K562 (cell line): ENCODE measurements around the gene MDH2. TPM values are rescaled to one million over a fixed set of nuclear protein-coding genes. Genes with fewer than 3 reads are reported as not detected.
A peak's percentile ranks its signal among the peaks of the same experiment; 100 is the strongest.

Experiments used
- CSDE1 ChIP-seq, 2 experiments: fragments of 450-650 bp; IDR thresholded peaks; 2 replicates each; pipeline ENCODE4 v1.6.1; 2016; ENCODE audit warnings: mild to moderate bottlenecking in 1 of 2
- JUNB ChIP-seq: fragments of 450-650 bp; formaldehyde crosslinking; conservative IDR thresholded peaks from 2 replicates; pipeline ENCODE4 v1.4.0; 2020; ENCODE audit warnings: mild to moderate bottlenecking
- KHSRP ChIP-seq: fragments of 450-650 bp; IDR thresholded peaks from 2 replicates; pipeline ENCODE4 v1.6.1; 2017
- MNT ChIP-seq, 2 experiments: fragments of 450-650 bp; conservative IDR thresholded peaks; 2 replicates each; pipeline ENCODE4 v1.6.1; 2017; ENCODE audit warnings: mild to moderate bottlenecking in 2 of 2, moderate library complexity in 2 of 2
- POLR2AphosphoS5 ChIP-seq: IDR thresholded peaks from 2 replicates; pipeline ENCODE4 v1.6.1; 2011; ENCODE audit warnings: mild to moderate bottlenecking, low read depth, low read length, moderate library complexity; ENCODE audit not compliant: control insufficient read depth, insufficient read depth
- PTTG1 ChIP-seq: fragments of 450-650 bp; IDR thresholded peaks from 2 replicates; pipeline ENCODE4 v1.6.1; 2016; ENCODE audit warnings: low read depth, mild to moderate bottlenecking, missing genetic modification characterization, missing compliant biosample characterization
- RBM17 ChIP-seq: fragments of 200-400 bp; formaldehyde crosslinking; IDR thresholded peaks from 2 replicates; pipeline ENCODE4 v1.6.1; 2017; ENCODE audit warnings: low read depth, mild to moderate bottlenecking, low read length, borderline replicate concordance
- SMARCA4 ChIP-seq: fragments of 450-650 bp; IDR thresholded peaks from 2 replicates; pipeline ENCODE4 v1.6.1; 2016
- ZBTB11 ChIP-seq, 3 experiments: fragments of 200-800 bp in 1 of 3; fragments of 250-450 bp in 1 of 3; fragments of 450-650 bp in 1 of 3; sonication (Bioruptor Pico) in 1 of 3; sonication (Bioruptor generic) in 1 of 3; formaldehyde crosslinking in 1 of 3; IDR thresholded peaks; 2 replicates each; pipeline versions ENCODE4 v1.6.1 to v1.8.0; 2016 to 2022; ENCODE audit warnings: mild to moderate bottlenecking in 2 of 3, missing genetic modification characterization in 2 of 3, missing compliant biosample characterization in 1 of 3, moderate library complexity in 1 of 3
- ZBTB5 ChIP-seq: fragments of 450-650 bp; IDR thresholded peaks from 2 replicates; pipeline ENCODE4 v1.6.1; 2017; ENCODE audit warnings: antibody characterized with exemption
- ZKSCAN8 ChIP-seq: fragments of 200-800 bp; sonication (Bioruptor generic); IDR thresholded peaks from 2 replicates; pipeline ENCODE4 v1.6.1; 2016; ENCODE audit warnings: missing genetic modification characterization, missing compliant biosample characterization
- ZNF239 ChIP-seq: fragments of 250-450 bp; sonication (Bioruptor Pico); IDR thresholded peaks from 2 replicates; pipeline ENCODE4 v1.4.0; 2020; ENCODE audit warnings: mild to moderate bottlenecking
- ZNF274 ChIP-seq: IDR thresholded peaks from 2 replicates; pipeline ENCODE4 v1.6.1; 2011; ENCODE audit warnings: low read depth, mild to moderate bottlenecking, low read length, moderate library complexity, borderline replicate concordance
- ZNF277 ChIP-seq: fragments of 250-450 bp; sonication (Bioruptor Pico); IDR thresholded peaks from 2 replicates; pipeline ENCODE4 v1.8.0; 2022; ENCODE audit warnings: inconsistent platforms, mild to moderate bottlenecking, moderate library complexity, borderline replicate concordance
- ZNF3 ChIP-seq: fragments of 250-450 bp; sonication (Bioruptor Pico); IDR thresholded peaks from 2 replicates; pipeline ENCODE4 v1.5.0; 2021; ENCODE audit warnings: mild to moderate bottlenecking, moderate library complexity
- ZNF311 ChIP-seq: fragments of 250-450 bp; sonication (Bioruptor Pico); IDR thresholded peaks from 2 replicates; pipeline ENCODE4 v1.4.0; 2020; ENCODE audit warnings: mild to moderate bottlenecking, moderate library complexity
- ZNF384 ChIP-seq: IDR thresholded peaks from 2 replicates; pipeline ENCODE4 v1.6.1; 2012; ENCODE audit warnings: low read depth, low read length, improper control_type of control experiment
- ZNF395 ChIP-seq: fragments of 200-800 bp; sonication (Bioruptor generic); IDR thresholded peaks from 2 replicates; pipeline ENCODE4 v1.6.1; 2017; ENCODE audit warnings: missing genetic modification characterization, missing compliant biosample characterization
- ZNF717 ChIP-seq: fragments of 250-450 bp; sonication (Bioruptor Pico); IDR thresholded peaks from 2 replicates; pipeline ENCODE4 v1.5.0; 2021
- polyA plus RNA-seq, 8 experiments: library from polyadenylated mRNA; depleted of rRNA in 4 of 8; stranded (reverse) in 5 of 8; unstranded in 3 of 8; fragments of >200 nt; fragmentation: Nextera tagmentation in 2 of 8; fragmentation: Illumina TruSeq in 1 of 8; extraction: Ambion mirVana in 2 of 8; extraction: Trizol in 1 of 8; gene quantifications; 2 replicates each; pipeline versions ENCODE4 v1.2.1 to v1.2.3, GENCODE V29; 2011 to 2014; ENCODE audit warnings: inconsistent platforms in 1 of 8, missing spikeins in 1 of 8
- total RNA-seq, 7 experiments: library from RNA; depleted of rRNA in 6 of 7; stranded (reverse); fragments of >200 nt in 6 of 7; fragmentation: Illumina TruSeq in 2 of 7; extraction: Trizol in 2 of 7; gene quantifications; 2 replicates each; pipeline versions ENCODE4 v1.2.1 to v1.2.3, GENCODE V29; 2011 to 2021; ENCODE audit warnings: low replicate concordance in 1 of 7

The MDH2 gene
- total and polyA plus RNA-seq, 9 of the 15 experiments (the other 6 are each of a cell fraction or from before 2014, with no cell fraction given), result 106 to 701 (median 242) TPM

- TF ChIP-seq ZBTB11 (CRISPR knock-in tag; IDR thresholded peaks at IDR 0.05) (no peak), ZNF395 (CRISPR knock-in tag) (no peak), PTTG1 (tag) (no peak), JUNB (no peak), CSDE1 (IDR thresholded peaks at IDR 0.05) (0 out of 4 replicates have a peak, but pooled peaks of 1 of the 2 experiments have one; percentile 16), RBM17 (no peak), ZKSCAN8 (CRISPR knock-in tag) (no peak), KHSRP (no peak), ZNF239 (CRISPR knock-in tag) (no peak), ZBTB5 (peak; percentile 61; the same call in 1 of the 2 replicates), ZNF717 (CRISPR knock-in tag) (no peak), ZNF274 (no peak), ZNF3 (CRISPR knock-in tag) (no peak), SMARCA4 (0 out of 2 replicates have a peak, but pooled peaks have one; percentile 35), POLR2AphosphoS5 (0 out of 2 replicates have a peak, but pooled peaks have one; percentile 22), ZNF277 (no peak), ZNF384 (no peak), MNT (conservative IDR thresholded peaks at IDR 0.05) (no peak), ZNF311 (CRISPR knock-in tag) (no peak)
Observed at GRCh38 chr7:76049295-76049694, 1.4 kb downstream of the MDH2 start (continued).
